ENCODE data around the gene ZNF423.

ZNF423 gene

DNA sequence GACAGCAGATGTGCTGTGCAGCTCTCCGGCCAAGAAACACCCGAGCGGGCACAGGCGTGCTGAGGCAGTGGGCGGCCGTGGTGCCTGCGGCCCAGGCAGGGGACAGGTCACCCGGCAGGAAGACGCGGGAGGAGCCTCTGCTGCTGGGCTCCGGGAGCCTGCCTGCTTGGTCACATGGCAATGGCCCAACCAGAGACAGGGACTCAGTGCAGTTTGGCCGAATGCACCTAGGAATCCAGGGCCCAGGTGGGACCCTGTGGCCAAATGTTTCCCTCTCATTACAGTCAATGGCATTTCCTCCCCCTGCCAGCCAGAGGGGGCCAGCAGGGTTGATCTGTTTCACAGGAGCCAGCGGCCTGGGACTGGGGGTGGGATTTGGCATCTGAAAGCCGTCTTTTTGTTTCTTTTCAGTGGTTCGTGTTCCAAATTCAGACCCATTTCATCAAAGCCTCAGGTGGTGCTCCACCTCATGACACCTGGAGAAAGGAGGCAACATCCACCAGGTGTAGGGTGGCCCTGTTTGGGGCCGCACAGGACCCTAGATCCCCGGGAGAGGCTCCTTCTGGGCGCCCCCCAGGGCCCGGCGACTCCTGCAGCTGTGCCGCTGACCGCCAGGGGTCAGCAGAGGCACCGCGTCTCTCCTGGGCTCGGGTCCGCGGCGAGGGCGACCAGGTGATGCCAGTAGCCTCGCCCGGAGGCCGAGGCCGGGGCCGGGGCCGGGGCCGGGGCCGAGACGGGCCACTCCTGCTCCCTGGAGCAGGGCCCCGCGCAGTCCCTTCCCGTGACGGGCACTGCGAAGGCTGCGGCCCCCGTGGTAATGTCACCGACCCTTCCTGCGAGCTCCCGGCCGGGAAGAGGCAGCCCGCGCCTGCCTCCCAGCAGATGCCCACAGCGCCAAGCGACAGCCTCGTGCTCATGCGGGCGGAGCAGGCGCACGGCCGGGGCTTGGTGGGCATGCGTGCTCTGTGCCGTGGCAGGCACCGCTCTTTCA lies 363.8 kb downstream of the ZNF423 start:
- H2AFZ ChIP-seq (ENCODE audit: low read depth, low read length), result no peak overlapping the region
- ATAC-seq (ENCODE audit: insufficient read depth, low read depth), result no peak

DNA sequence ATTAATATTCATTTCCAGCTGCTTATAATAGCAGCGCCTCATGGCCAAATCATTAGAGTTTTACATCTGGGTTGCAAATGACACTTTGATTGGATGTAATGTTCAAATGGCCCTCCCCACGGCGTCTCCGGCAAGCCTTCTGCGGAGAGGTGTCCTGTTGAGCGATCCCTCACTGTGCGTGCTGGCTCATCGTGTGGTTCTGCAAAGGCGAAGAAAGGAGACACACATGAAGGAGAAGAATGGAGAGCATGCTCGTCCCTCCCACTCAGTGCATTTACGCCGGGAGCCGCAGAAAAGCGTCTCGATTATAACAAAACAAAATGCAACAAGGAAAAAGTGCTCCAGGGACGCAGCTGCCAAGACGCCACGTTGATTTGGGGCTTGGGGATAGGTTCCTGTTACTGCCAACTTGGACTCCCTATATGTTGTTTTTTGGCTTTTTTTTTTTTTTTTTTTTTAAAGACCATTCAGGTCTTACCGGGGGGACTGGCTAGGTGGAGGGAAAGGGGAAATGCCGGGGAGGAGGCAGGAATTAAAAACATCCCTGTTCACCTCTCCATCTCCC lies 364.7 kb downstream of the ZNF423 start:
- DNase-seq, result no peak
- TF ChIP-seq, protein P1, sequence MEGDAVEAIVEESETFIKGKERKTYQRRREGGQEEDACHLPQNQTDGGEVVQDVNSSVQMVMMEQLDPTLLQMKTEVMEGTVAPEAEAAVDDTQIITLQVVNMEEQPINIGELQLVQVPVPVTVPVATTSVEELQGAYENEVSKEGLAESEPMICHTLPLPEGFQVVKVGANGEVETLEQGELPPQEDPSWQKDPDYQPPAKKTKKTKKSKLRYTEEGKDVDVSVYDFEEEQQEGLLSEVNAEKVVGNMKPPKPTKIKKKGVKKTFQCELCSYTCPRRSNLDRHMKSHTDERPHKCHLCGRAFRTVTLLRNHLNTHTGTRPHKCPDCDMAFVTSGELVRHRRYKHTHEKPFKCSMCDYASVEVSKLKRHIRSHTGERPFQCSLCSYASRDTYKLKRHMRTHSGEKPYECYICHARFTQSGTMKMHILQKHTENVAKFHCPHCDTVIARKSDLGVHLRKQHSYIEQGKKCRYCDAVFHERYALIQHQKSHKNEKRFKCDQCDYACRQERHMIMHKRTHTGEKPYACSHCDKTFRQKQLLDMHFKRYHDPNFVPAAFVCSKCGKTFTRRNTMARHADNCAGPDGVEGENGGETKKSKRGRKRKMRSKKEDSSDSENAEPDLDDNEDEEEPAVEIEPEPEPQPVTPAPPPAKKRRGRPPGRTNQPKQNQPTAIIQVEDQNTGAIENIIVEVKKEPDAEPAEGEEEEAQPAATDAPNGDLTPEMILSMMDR (IDR thresholded peaks at IDR 0.05; ENCODE audit: borderline replicate concordance, extremely low read depth, low read length, poor library complexity, severe bottlenecking), result no peak
- TF ChIP-seq EZH2 (IDR thresholded peaks at IDR 0.05; ENCODE audit: borderline replicate concordance, low read depth, low read length, severe bottlenecking), result no peak
- peaks cover 21% of the 10 kb centered on the region for H3K4me1 ChIP-seq (ENCODE audit: insufficient read depth, low read length)
- no peaks in the 10 kb centered on the region for H3K9me3 ChIP-seq (ENCODE audit: insufficient read depth, low read length, severe bottlenecking)
- no peak overlapping the region for H3K27ac ChIP-seq (ENCODE audit: low read length)
- H3K9ac ChIP-seq (ENCODE audit: low read depth, low read length), result no peak overlapping the region
- no peaks in the 10 kb centered on the region for H3K36me3 ChIP-seq (ENCODE audit: insufficient read depth, low read length)
- no peaks in the 10 kb centered on the region for H3K79me2 ChIP-seq (ENCODE audit: insufficient read depth, low read length)
- H3K4me2 ChIP-seq (ENCODE audit: insufficient read depth, low read length), result no peak overlapping the region
- H3K4me3 ChIP-seq (ENCODE audit: low read depth in 1 of 2, low read length in 2 of 2), result no peak overlapping the region
- no peak for ATAC-seq (ENCODE audit: insufficient read depth, low read depth)
- no peaks in the 10 kb centered on the region for H4K20me1 ChIP-seq (ENCODE audit: insufficient read depth, low read length)
- no peak overlapping the region for H2AFZ ChIP-seq (ENCODE audit: low read depth, low read length)
- H3K27me3 ChIP-seq (ENCODE audit: insufficient read depth, low read length, poor library complexity), result no peaks in the 10 kb centered on the region

More for the DNA sequence above, 363.8 kb downstream of the ZNF423 start:
- Histone ChIP-seq H3K79me2 (ENCODE audit: insufficient read depth, low read length) (no peaks in the 10 kb centered on the region), H3K4me1 (ENCODE audit: insufficient read depth, low read length) (peaks cover 21% of the 10 kb centered on the region), H3K4me3 (ENCODE audit: low read depth in 1 of 2, low read length in 2 of 2) (no peak overlapping the region), H3K9me3 (ENCODE audit: insufficient read depth, low read length, severe bottlenecking) (no peaks in the 10 kb centered on the region), H4K20me1 (ENCODE audit: insufficient read depth, low read length) (no peaks in the 10 kb centered on the region), H3K27ac (ENCODE audit: low read length) (no peak overlapping the region), H3K4me2 (ENCODE audit: insufficient read depth, low read length) (no peak overlapping the region), H3K9ac (ENCODE audit: low read depth, low read length) (no peak overlapping the region), H3K27me3 (ENCODE audit: insufficient read depth, low read length, poor library complexity) (no peaks in the 10 kb centered on the region), H3K36me3 (ENCODE audit: insufficient read depth, low read length) (no peaks in the 10 kb centered on the region)
- DNase-seq, result no peak
- TF ChIP-seq, protein P1 (IDR thresholded peaks at IDR 0.05; ENCODE audit: borderline replicate concordance, extremely low read depth, low read length, poor library complexity, severe bottlenecking), result peak; percentile 30
- TF ChIP-seq EZH2 (IDR thresholded peaks at IDR 0.05; ENCODE audit: borderline replicate concordance, low read depth, low read length, severe bottlenecking), result no peak

DNA sequence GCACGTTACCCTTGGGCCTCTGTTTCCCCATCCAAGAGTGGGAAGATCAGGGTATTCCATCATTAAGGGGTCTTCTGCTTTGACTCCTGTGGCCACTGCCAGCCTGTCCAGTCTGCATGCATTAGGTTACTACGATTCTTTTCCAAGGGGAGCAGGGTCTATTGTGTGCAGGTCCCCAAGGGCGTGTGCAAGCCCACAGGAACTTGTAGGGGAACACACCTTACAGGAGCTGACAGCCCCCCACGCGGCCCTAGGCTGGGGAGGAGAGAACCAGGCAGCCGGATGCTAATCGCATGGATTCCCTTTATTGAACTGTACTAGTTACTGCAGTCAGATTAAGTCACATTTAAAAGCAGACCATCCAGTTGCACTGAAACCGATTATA lies 365.6 kb downstream of the ZNF423 start:
- Histone ChIP-seq H2AFZ (ENCODE audit: low read depth, low read length) (no peak overlapping the region), H3K27me3 (ENCODE audit: insufficient read depth, low read length, poor library complexity) (no peaks in the 10 kb centered on the region), H3K36me3 (ENCODE audit: insufficient read depth, low read length) (no peaks in the 10 kb centered on the region), H3K4me1 (ENCODE audit: insufficient read depth, low read length) (peaks cover 18% of the 10 kb centered on the region), H3K27ac (ENCODE audit: low read length) (no peak overlapping the region), H3K4me2 (ENCODE audit: insufficient read depth, low read length) (no peak overlapping the region), H4K20me1 (ENCODE audit: insufficient read depth, low read length) (no peaks in the 10 kb centered on the region), H3K4me3 (ENCODE audit: low read depth in 1 of 2, low read length in 2 of 2) (no peak overlapping the region), H3K9ac (ENCODE audit: low read depth, low read length) (no peak overlapping the region), H3K9me3 (ENCODE audit: insufficient read depth, low read length, severe bottlenecking) (no peaks in the 10 kb centered on the region), H3K79me2 (ENCODE audit: insufficient read depth, low read length) (no peaks in the 10 kb centered on the region)
- DNase-seq (no peak), ATAC-seq (ENCODE audit: insufficient read depth, low read depth) (no peak)
- no peak for TF ChIP-seq EZH2 (IDR thresholded peaks at IDR 0.05; ENCODE audit: borderline replicate concordance, low read depth, low read length, severe bottlenecking)
- TF ChIP-seq, protein P1 (IDR thresholded peaks at IDR 0.05; ENCODE audit: borderline replicate concordance, extremely low read depth, low read length, poor library complexity, severe bottlenecking), result no peak
